Keratinocyte (primary cell): ENCODE measurements around the gene IPO13.

Source experiments
- EZH2 ChIP-seq: IDR thresholded peaks from one replicate; pipeline ENCODE4 v1.6.1; 2012; ENCODE audit warnings: inconsistent platforms, mild to moderate bottlenecking, low read length, moderate library complexity
- TF ChIP-seq, protein P1 (sequence below), 3 experiments: IDR thresholded peaks in 1 of 3; conservative IDR thresholded peaks in 1 of 3; optimal IDR thresholded peaks in 1 of 3; 2 replicates in 2 of 3; 3 replicates in 1 of 3; pipeline versions ENCODE3 to v1.5.1; 2011; ENCODE audit warnings: low read length in 3 of 3, mild to moderate bottlenecking in 3 of 3, moderate library complexity in 2 of 3, control low read depth in 1 of 3, inconsistent platforms in 1 of 3; ENCODE audit not compliant: insufficient read depth in 2 of 3; ENCODE audit errors: extremely low read depth in 1 of 3

DNA sequence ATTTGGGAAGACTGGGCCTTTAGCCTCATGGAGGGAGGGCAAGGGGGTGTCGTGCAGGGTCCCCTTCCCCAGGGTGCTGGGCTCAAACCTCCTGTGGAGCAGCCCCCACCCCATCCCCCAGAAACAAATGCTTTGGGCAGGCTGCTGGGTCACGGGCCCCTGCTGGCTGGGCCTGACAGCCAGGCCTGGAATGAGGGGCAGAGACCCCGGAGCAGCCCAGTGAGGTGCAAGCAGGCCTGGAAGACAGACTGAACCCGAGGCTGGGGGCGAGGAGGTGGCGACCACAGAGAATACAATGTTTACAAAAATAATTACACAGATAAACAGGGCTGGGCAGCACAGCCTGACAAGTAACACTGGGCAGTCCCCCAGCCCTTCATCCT is 50.0 kb downstream of the IPO13 start:
- TF ChIP-seq, protein P1, sequence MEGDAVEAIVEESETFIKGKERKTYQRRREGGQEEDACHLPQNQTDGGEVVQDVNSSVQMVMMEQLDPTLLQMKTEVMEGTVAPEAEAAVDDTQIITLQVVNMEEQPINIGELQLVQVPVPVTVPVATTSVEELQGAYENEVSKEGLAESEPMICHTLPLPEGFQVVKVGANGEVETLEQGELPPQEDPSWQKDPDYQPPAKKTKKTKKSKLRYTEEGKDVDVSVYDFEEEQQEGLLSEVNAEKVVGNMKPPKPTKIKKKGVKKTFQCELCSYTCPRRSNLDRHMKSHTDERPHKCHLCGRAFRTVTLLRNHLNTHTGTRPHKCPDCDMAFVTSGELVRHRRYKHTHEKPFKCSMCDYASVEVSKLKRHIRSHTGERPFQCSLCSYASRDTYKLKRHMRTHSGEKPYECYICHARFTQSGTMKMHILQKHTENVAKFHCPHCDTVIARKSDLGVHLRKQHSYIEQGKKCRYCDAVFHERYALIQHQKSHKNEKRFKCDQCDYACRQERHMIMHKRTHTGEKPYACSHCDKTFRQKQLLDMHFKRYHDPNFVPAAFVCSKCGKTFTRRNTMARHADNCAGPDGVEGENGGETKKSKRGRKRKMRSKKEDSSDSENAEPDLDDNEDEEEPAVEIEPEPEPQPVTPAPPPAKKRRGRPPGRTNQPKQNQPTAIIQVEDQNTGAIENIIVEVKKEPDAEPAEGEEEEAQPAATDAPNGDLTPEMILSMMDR (optimal IDR thresholded peaks at IDR 0.05 in 1 of 3, IDR thresholded peaks at IDR 0.05 in 1 of 3, conservative IDR thresholded peaks at IDR 0.05 in 1 of 3; ENCODE audit: extremely low read depth in 1 of 3, insufficient read depth in 2 of 3, low read length in 3 of 3), result no peak
- no peak for TF ChIP-seq EZH2
